Measurements from ENCODE around the gene FAM222B. TPM values are rescaled to one million over a fixed set of nuclear protein-coding genes. Genes with fewer than 3 reads are reported as not detected.

The FAM222B gene
- total and polyA plus RNA-seq, 9 of the 15 experiments (the other 6 are each of a cell fraction or from before 2014, with no cell fraction given): 4.0 to 34.6 (median 7.5) TPM

GRCh38 chr17:28812748-28813377 is 29.7 kb downstream of the FAM222B start (continued):
- TF ChIP-seq ARID4B (CRISPR knock-in tag; IDR thresholded peaks at IDR 0.05): peak; percentile 51; the same call in 1 of the 2 replicates
- TF ChIP-seq ZNF224 (CRISPR knock-in tag; IDR thresholded peaks at IDR 0.05): no peak
- TF ChIP-seq ERF (CRISPR knock-in tag; IDR thresholded peaks at IDR 0.05): no peak
- TF ChIP-seq PYGO2 (tag; IDR thresholded peaks at IDR 0.05): no peak
- peak; percentile 43; the same call in 1 of the 2 replicates for TF ChIP-seq NKRF (IDR thresholded peaks at IDR 0.05; ENCODE audit: borderline replicate concordance)
- no peak for TF ChIP-seq FOXJ2 (tag; IDR thresholded peaks at IDR 0.05)
- peak; percentile 63; the same call in 1 of the 2 replicates for TF ChIP-seq CREM (IDR thresholded peaks at IDR 0.05; ENCODE audit: low read depth)
- TF ChIP-seq ZNF644 (tag; IDR thresholded peaks at IDR 0.05; ENCODE audit: low read depth): no peak
- TF ChIP-seq, protein P1, sequence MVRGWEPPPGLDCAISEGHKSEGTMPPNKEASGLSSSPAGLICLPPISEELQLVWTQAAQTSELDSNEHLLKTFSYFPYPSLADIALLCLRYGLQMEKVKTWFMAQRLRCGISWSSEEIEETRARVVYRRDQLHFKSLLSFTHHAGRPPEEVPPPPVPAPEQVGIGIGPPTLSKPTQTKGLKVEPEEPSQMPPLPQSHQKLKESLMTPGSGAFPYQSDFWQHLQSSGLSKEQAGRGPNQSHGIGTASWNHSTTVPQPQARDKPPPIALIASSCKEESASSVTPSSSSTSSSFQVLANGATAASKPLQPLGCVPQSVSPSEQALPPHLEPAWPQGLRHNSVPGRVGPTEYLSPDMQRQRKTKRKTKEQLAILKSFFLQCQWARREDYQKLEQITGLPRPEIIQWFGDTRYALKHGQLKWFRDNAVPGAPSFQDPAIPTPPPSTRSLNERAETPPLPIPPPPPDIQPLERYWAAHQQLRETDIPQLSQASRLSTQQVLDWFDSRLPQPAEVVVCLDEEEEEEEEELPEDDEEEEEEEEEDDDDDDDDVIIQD (CRISPR knock-in tag; IDR thresholded peaks at IDR 0.05): no peak
- TF ChIP-seq KLF6 (CRISPR knock-in tag; IDR thresholded peaks at IDR 0.05; ENCODE audit: borderline replicate concordance): no peak
- 0 out of 2 replicates have a peak, but pooled peaks have one; percentile 54 for TF ChIP-seq ZNF143 (CRISPR knock-in tag; IDR thresholded peaks at IDR 0.05)
- TF ChIP-seq CHAMP1 (IDR thresholded peaks at IDR 0.05): no peak
- no peak for TF ChIP-seq HNRNPH1 (optimal IDR thresholded peaks at IDR 0.05; ENCODE audit: low read depth, low read length)
- TF ChIP-seq, protein P2, sequence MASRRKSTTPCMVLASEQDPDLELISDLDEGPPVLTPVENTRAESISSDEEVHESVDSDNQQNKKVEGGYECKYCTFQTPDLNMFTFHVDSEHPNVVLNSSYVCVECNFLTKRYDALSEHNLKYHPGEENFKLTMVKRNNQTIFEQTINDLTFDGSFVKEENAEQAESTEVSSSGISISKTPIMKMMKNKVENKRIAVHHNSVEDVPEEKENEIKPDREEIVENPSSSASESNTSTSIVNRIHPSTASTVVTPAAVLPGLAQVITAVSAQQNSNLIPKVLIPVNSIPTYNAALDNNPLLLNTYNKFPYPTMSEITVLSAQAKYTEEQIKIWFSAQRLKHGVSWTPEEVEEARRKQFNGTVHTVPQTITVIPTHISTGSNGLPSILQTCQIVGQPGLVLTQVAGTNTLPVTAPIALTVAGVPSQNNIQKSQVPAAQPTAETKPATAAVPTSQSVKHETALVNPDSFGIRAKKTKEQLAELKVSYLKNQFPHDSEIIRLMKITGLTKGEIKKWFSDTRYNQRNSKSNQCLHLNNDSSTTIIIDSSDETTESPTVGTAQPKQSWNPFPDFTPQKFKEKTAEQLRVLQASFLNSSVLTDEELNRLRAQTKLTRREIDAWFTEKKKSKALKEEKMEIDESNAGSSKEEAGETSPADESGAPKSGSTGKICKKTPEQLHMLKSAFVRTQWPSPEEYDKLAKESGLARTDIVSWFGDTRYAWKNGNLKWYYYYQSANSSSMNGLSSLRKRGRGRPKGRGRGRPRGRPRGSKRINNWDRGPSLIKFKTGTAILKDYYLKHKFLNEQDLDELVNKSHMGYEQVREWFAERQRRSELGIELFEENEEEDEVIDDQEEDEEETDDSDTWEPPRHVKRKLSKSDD (conservative IDR thresholded peaks at IDR 0.05; ENCODE audit: low read length): no peak

All from K562 (cell line).